ENCODE measurements around the gene USP34. TPM values are rescaled to one million over a fixed set of nuclear protein-coding genes. Genes with fewer than 3 reads are reported as not detected.
"Not testable (repeated sequence)": the region's sequence is repeated elsewhere in the genome, so short reads cannot be mapped to it uniquely, and the experiment has no call there.

Gene USP34
- polyA plus RNA-seq, 4 donors, result 113 to 150 (median 128) TPM

DNA sequence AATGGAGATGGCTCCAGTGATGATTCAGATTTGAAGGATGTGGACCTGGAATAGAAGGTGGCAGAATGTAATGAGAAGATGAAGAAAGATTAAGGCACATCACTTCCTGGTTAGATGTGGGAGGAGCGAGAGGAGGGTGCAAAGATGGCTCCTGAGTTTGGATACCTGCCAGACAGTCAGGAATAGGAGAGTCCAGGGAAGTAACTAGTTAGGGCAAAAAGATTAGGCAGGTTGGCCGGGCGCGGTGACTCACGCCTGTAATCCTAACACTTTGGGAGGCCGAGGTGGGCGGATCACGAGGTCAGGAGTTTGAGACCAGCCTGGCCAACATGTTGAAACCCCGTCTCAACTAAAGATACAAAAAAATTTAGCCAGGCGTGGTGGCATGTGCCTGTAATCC lies 303.3 kb downstream of the USP34 start:
- DNase-seq (ENCODE audit: low read depth in 4 of 4, low spot score in 3 of 4), result no peak

DNA sequence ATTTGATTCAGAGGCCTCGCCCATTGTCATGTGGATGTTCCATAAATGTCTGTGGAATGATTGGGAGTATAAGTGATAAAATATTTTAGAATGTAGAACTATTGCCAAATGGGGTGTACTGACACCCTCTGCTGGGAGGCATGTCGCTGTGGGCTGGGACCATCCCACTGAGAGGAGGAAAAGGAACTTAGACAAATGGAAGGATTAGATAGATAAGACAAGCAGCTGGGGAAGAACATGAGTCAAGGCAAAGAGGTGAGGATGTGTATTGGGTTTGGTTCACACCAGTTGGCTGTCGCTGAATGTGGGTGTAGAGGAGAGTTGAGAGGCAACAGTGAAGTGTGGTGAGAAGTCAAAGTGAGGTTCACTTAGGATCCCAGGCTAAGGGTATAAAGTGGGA lies 304.9 kb downstream of the USP34 start:
- no peak for DNase-seq (ENCODE audit: low read depth in 4 of 4, low spot score in 3 of 4)

DNA sequence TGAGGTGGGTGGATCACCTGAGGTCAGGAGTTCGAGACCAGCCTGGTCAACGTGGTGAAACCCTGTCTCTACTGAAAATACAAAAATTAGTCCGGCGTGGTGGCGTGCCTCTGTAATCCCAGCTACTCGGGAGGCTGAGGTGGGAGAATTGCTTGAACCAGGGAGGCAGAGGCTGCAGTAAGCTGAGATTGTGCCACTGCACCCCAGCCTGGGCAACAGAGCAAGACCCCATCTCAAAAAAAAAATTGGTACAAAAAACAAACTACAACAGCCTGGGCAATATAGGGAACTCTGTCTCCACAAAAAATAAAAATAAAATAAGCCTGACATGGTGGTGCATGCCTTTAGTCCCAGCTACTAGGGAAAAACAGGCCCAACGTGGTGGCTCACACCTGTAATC lies 305.8 kb downstream of the USP34 start:
- DNase-seq (ENCODE audit: low read depth in 4 of 4, low spot score in 3 of 4), result not testable (repeated sequence)

DNA sequence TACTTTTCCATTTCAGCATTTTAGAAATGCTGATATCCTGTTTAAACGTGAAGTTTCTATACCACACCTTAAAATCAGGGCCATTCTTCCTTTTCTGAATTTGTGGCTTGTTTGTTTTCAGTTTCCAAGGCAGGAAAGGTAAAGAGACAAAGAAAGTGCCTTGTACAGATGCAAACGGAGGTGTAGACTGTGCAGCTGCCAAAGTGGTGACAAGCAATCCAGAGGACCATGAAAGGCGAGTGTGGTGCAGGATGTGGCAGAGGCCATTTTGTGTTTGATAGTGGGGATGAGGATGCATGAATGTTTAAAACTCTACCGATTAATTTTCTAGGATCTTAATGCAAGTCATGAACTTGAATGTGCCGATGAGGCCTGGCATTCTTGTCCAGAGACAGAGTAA lies 308.2 kb downstream of the USP34 start:
- no peak for DNase-seq (ENCODE audit: low read depth in 4 of 4, low spot score in 3 of 4)

DNA sequence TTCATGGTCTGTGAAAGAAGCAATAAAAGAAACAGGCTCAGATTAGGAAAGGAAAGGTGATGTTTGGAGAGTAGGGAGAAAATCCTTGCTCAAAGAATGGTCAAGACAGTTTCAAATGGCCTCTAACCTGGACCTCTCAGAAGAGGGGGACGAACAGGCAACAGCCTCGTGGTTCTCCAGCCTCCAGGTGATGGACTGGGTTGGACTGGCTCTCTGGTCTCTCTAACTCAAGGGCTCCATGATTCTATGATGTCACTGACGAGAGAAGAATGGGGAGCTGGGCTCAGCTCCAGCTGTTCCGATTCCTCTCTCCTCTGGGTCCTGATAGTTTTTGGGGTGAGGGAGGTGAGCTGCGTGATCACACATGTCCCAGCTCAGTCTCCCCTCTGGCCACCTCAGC lies 309.0 kb downstream of the USP34 start, which contains the start of gene C2orf74:
Gene C2orf74, plus strand, starts transcription at position 301 of the 400 bp plus-strand sequence. CDS start 327 bp downstream, outside the sequence.
- DNase-seq (ENCODE audit: low read depth in 4 of 4, low spot score in 3 of 4), result no peak

DNA sequence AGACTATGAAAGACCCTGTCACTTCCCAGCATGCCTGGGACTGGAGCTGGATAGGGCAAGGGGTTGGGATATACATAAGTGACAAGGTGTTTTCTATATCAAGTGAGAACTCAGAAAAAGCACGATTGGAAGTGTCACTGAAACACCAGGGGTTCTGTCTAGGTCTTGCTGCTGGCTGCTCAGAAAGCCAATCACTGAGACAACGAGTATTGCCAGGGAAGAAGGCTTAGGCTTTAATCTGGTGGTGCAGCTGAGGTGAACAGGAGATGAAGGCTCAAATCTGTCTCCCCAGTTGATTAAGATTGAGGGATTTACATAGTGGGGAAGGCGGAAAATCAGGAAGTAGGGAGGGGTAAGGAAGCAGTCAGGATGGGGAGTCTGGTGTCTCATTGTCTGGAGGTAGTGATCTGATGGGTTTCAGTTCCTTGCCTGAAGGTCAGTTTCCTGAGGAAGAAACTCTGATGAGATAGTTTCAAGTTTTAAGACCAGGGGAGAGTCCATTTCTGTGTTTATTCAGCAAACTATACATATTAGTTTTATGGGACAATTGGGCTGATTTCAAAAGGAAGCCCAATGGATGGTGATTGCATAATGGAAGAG lies 312.4 kb downstream of the USP34 start:
- DNase-seq (ENCODE audit: low read depth in 4 of 4, low spot score in 3 of 4), result no peak

DNA sequence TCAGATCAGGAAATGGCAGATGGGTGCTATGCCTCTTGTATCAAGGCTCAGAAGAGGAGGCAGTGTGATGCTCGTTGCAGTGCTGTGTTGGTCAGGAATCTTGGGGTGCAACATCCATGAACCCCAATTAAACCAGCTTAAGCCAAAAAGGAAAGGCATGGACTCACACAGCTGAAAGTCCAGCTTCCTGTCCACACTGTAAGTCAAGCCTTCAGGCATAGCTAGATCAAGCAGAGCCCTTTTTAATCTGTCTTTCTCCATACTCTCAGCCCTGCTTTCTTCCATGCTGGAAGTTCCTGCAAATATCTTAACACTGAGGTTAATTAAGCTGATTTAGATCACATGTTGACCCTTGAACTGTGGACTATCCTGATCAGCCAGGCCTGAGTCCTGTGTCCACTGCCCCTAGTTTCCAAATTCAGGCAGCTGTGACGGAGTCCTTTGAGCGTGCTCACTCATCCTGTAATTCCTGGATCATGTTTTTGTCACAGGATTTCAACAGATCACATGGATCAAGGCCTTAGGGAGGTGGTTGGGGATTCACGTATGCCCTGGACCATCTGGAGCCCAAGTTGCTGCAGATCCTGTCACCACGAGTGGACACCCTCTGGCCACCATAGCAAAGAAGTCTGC lies 313.4 kb downstream of the USP34 start:
- DNase-seq (ENCODE audit: low read depth in 4 of 4, low spot score in 3 of 4), result no peak

DNA sequence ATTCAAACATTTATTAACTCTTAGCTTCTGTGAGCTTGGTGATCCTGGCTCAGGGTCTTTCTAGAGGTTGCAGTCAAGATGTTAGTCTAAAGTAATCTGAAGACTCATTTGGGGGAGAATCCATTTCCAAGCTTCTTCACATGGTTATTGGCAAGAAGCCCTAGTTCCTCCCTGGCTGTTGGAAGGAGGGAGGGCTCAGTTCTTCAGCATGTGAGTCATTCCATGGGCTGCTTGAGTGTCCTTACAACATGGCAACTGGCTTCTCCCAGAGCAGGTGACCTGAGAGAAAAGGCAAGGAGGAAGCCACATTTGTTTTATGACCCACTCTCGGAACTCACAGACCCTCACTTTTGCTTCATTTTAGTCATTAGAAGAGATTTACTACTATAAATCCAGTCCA lies 319.5 kb downstream of the USP34 start:
- DNase-seq (ENCODE audit: low read depth in 4 of 4, low spot score in 3 of 4), result no peak

DNA sequence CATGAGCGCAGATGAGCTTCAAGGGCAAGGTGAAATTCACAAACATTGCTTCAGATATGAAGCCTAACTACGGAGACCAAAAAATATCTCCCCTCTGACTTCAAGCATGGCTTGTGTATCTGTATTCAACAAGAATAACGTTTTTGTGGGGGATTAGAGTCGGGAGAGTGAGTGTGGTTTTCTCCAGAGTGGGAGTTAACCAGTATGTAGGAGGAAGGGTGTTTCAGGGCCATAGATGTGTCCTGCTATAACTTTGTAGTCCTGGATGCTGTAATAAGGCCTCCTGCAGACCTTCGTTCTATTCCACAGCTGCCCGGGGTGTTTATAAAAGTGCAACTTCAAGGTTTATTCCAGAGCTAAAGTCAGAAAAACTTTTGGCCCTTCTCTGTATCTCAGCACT lies 321.8 kb downstream of the USP34 start:
- no peak for DNase-seq (ENCODE audit: low read depth in 4 of 4, low spot score in 3 of 4)

DNA sequence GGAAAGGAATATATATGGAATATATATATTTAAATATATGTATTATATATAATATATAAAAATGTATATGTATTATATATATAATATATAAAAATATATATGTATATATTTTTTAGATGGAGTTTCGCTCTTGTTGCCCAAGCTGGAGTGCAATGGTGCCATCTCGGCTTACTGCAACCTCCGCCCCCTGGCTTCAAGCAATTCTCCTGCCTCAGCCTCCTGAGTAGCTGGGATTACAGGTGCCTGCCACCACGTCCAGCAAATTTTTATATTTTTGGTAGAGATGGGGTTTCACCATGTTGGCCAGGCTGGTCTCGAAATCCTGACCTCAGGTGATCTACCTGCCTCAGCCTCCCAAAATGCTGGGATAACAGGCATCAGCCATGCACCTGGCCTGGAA lies 322.8 kb downstream of the USP34 start:
- not testable (repeated sequence) for DNase-seq (ENCODE audit: low read depth in 4 of 4, low spot score in 3 of 4)

DNA sequence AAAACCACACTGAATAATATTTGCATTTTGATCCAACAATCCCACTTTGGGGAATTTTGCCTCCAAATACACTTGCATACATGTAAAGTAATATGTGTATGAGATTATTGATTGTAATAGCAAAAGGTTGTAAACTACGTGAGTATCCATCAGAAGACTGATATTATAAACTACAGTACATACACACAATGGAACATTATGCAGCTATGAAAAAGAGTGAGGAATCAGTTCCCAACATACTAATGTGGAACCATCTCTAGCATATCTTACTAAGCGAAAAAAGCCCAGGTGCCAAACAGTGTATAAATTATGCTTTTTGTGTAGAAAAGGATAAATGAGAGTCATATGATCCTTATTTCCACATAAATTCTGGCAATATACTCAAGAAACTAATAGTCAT lies 324.9 kb downstream of the USP34 start:
- no peak for DNase-seq (ENCODE audit: low read depth in 4 of 4, low spot score in 3 of 4)

DNA sequence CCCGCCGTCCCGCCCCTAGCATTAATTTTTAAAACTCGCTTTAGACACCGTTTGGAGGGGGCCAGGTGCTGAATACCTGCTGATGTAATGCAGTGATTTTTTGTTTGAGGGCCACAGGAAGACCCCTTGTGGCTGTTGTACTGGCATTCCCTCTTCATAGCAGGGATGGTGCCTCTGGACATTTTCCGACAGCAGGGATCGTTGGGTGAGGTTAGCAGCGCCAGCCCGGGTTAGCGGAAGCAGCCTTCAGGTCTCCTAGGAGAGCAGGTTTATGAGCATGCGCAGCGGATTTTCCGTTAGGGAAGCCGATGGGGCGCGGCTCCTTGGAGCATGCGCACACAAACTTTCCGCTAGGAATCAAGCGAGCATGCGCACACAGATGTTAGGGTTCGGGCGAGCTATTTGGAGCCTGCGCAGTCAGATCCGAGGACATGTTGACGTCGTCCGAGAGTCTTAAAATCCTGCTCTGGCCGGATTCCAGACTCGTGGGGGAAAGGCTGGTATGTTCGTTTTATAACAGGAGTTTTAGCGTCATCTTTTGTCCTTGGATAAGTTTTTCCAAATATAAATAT lies 326.1 kb downstream of the USP34 start:
- peak; percentile 98 to 99 (median 98) for DNase-seq (ENCODE audit: low read depth in 4 of 4, low spot score in 3 of 4)

DNA sequence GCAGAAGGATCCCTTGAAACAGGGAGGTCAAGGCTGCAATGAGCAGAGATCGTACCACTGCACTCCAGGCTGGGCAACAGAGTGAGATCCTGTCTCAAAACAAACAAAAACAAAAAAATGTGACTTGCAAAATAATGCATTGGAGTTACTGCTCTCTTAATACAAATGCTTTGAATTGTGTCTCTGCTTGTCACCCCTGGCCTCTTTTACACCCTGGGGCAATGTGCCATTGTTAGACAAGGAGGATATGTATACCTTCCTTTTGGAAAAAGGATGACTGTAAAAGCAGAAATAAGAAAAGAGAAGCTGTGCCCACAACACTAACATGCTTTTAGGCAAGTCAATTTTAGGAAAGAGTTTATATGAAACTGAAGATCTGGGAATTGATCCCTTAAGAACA lies 329.7 kb downstream of the USP34 start:
- no peak for DNase-seq (ENCODE audit: low read depth in 4 of 4, low spot score in 3 of 4)

DNA sequence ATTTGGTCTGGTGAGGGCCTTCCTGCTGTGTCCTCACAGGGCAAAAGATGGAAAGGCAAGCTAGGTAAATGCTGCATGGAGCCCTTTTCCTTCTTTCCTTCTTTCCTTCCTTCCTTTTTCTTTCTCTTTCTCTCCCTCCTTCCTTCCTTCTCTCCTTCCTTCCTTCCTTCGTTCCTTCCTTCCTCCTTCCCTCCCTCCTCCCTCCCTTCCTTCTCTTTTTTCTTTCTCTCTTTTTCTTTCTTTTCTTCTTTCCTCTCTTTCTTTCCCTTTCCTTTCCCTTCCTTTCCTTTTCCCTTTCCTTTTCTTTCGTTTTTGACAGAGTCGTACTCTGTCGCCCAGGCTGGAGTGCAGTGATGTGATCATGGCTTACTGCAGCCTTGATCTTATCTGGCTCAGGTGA lies 332.0 kb downstream of the USP34 start:
- no peak for DNase-seq (ENCODE audit: low read depth in 4 of 4, low spot score in 3 of 4)

Other genes starting within 250 kb of the USP34 start
- 100 to 1,000 TPM; 213 to 267 (median 247) TPM for gene XPO1, start 67.3 kb upstream of the USP34 start, polyA plus RNA-seq (ENCODE audit: insufficient read length in 4 of 4)